ENCODE results near the gene NSG2.

Gene NSG2

DNA sequence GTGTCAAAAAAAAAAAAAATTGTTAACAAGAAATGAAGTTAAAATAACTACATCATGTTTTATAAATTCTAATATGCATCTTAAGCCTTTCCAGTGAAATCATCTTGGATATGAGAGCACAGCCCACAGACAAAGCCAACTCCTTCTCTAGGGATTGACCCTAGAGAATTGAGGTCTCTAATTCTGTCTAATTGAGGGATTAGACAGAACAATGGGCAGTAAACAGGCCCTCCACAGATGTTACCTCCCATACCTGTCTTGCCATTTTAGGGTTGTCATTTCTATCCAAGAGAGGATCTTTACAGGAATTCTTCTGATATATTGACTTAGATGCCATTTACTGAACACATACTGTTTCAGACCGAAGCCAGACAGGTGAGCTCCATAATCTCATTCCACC lies 42.3 kb downstream of the NSG2 start:
- H3K27me3 ChIP-seq (ENCODE audit: insufficient read depth, poor library complexity, severe bottlenecking), result no peaks in the 10 kb centered on the region

DNA sequence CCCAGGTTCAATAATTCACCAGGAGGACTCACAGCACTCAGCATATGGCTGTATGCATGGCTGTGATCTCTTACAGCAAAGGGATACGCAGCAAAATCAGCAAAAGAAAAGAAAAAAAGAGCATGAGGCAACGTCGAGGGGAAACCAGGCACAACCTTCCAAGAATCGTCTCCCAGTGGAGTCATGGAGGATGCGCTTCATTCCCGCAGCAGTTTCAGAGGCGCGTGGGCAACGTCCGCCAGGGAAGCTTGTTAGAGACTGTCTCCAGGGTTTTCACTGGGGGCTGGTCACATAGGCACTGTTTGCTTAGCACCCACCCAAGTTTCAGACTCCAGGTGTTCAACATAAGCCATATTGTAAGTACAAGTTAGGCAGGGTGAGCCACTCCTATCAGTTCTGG lies 44.6 kb downstream of the NSG2 start:
- TF ChIP-seq POLR2AphosphoS5 (IDR thresholded peaks at IDR 0.05; ENCODE audit: low read depth), result no peak
- TF ChIP-seq GABPA (IDR thresholded peaks at IDR 0.05; ENCODE audit: low read depth), result no peak
- no peak for TF ChIP-seq SPI1 (IDR thresholded peaks at IDR 0.05; ENCODE audit: borderline replicate concordance, low read depth)
- TF ChIP-seq, protein P1, sequence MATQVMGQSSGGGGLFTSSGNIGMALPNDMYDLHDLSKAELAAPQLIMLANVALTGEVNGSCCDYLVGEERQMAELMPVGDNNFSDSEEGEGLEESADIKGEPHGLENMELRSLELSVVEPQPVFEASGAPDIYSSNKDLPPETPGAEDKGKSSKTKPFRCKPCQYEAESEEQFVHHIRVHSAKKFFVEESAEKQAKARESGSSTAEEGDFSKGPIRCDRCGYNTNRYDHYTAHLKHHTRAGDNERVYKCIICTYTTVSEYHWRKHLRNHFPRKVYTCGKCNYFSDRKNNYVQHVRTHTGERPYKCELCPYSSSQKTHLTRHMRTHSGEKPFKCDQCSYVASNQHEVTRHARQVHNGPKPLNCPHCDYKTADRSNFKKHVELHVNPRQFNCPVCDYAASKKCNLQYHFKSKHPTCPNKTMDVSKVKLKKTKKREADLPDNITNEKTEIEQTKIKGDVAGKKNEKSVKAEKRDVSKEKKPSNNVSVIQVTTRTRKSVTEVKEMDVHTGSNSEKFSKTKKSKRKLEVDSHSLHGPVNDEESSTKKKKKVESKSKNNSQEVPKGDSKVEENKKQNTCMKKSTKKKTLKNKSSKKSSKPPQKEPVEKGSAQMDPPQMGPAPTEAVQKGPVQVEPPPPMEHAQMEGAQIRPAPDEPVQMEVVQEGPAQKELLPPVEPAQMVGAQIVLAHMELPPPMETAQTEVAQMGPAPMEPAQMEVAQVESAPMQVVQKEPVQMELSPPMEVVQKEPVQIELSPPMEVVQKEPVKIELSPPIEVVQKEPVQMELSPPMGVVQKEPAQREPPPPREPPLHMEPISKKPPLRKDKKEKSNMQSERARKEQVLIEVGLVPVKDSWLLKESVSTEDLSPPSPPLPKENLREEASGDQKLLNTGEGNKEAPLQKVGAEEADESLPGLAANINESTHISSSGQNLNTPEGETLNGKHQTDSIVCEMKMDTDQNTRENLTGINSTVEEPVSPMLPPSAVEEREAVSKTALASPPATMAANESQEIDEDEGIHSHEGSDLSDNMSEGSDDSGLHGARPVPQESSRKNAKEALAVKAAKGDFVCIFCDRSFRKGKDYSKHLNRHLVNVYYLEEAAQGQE (IDR thresholded peaks at IDR 0.05; ENCODE audit: insufficient replicate concordance, low read depth), result no peak

More for the DNA sequence above, 42.3 kb downstream of the NSG2 start:
- Histone ChIP-seq H3K4me3 (replicated peaks; ENCODE audit: insufficient read depth, low read length) (no peak overlapping the region), H3K27ac (replicated peaks) (no peak overlapping the region)
- TF ChIP-seq GABPA (IDR thresholded peaks at IDR 0.05; ENCODE audit: low read depth), result no peak
- TF ChIP-seq SPI1 (IDR thresholded peaks at IDR 0.05; ENCODE audit: borderline replicate concordance, low read depth), result no peak
- no peak for DNase-seq (ENCODE audit: low read depth in 1 of 2, low spot score in 1 of 2)

DNA sequence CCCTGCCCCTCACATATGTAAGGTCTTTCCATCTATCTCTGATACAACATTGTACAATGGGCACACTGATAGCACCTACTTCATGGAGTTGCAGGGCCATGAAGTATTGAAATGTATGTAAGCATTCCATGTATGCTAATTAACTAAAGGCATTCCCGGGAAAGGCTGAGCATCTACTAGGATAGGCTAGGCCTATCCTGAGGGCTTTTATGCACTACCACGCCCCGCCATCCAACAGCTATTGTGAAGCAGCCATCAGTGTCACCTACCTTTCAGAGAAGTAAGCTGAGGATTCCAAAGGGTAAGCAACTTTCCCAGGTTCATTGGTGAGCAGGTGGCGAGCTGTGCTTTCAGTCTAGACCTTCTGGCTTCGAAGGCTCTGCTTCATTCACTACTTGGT lies 47.6 kb downstream of the NSG2 start:
- H3K27me3 ChIP-seq (ENCODE audit: insufficient read depth, poor library complexity, severe bottlenecking), result peaks cover 2% of the 10 kb centered on the region
- no peak for DNase-seq (ENCODE audit: low read depth in 1 of 2, low spot score in 1 of 2)
- TF ChIP-seq POLR2AphosphoS5 (IDR thresholded peaks at IDR 0.05; ENCODE audit: low read depth) (no peak), SPI1 (IDR thresholded peaks at IDR 0.05; ENCODE audit: borderline replicate concordance, low read depth) (no peak), GABPA (IDR thresholded peaks at IDR 0.05; ENCODE audit: low read depth) (no peak)
- TF ChIP-seq, protein P2, sequence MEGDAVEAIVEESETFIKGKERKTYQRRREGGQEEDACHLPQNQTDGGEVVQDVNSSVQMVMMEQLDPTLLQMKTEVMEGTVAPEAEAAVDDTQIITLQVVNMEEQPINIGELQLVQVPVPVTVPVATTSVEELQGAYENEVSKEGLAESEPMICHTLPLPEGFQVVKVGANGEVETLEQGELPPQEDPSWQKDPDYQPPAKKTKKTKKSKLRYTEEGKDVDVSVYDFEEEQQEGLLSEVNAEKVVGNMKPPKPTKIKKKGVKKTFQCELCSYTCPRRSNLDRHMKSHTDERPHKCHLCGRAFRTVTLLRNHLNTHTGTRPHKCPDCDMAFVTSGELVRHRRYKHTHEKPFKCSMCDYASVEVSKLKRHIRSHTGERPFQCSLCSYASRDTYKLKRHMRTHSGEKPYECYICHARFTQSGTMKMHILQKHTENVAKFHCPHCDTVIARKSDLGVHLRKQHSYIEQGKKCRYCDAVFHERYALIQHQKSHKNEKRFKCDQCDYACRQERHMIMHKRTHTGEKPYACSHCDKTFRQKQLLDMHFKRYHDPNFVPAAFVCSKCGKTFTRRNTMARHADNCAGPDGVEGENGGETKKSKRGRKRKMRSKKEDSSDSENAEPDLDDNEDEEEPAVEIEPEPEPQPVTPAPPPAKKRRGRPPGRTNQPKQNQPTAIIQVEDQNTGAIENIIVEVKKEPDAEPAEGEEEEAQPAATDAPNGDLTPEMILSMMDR (IDR thresholded peaks at IDR 0.05; ENCODE audit: insufficient read depth, low read length), result no peak
- TF ChIP-seq, protein P1 (IDR thresholded peaks at IDR 0.05; ENCODE audit: insufficient replicate concordance, low read depth), result no peak
- H3K4me3 ChIP-seq (replicated peaks; ENCODE audit: insufficient read depth, low read length), result no peak overlapping the region
- H3K27ac ChIP-seq (replicated peaks), result no peak overlapping the region

More for the DNA sequence above, 44.6 kb downstream of the NSG2 start:
- DNase-seq (ENCODE audit: low read depth in 1 of 2, low spot score in 1 of 2), result no peak
- Histone ChIP-seq H3K27me3 (ENCODE audit: insufficient read depth, poor library complexity, severe bottlenecking) (peaks cover 2% of the 10 kb centered on the region), H3K4me3 (replicated peaks; ENCODE audit: insufficient read depth, low read length) (no peak overlapping the region), H3K27ac (replicated peaks) (no peak overlapping the region)

DNA sequence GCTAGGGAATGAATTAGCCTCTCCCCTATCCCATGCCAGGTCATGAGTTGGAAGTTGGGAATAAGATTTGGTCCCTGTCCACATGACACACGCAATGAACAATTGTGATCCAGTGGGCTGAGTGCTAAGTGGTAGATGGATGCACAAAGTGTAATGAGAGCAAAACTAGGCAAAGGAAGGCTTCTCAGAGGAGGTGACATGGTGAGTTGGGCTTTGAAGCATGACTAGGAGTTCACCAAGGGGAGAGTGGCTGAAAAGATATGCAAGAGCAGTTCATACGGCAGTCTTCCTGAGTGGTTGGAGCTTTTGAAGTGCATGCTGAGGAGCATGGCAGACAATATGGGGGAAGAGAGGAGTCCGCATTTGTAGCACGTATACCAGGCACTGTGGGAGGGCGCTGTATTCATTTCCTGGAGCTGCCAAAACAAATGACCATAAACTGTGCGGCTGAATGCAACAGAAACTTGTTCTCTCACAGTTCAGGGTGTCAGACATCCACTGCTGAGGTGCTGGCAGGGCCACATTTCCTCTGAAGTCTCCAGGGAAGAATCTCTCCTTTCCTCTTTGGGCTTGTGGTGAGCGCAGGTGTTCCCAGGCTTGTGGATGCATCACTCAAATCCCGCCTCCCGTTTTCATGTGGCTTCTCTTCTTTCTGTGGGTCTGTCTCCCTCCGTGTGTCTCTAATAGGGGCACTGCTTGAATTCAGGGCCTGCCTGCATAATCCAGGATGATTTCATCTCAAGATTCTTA lies 49.5 kb downstream of the NSG2 start:
- H3K4me3 ChIP-seq (replicated peaks; ENCODE audit: insufficient read depth, low read length), result no peak overlapping the region
- no peak overlapping the region for H3K27ac ChIP-seq (replicated peaks)
- peaks cover 2% of the 10 kb centered on the region for H3K27me3 ChIP-seq (ENCODE audit: insufficient read depth, poor library complexity, severe bottlenecking)
- no peak for DNase-seq (ENCODE audit: low read depth in 1 of 2, low spot score in 1 of 2)
- TF ChIP-seq, protein P1 (IDR thresholded peaks at IDR 0.05; ENCODE audit: insufficient replicate concordance, low read depth), result no peak
- TF ChIP-seq POLR2AphosphoS5 (IDR thresholded peaks at IDR 0.05; ENCODE audit: low read depth) (no peak), SPI1 (IDR thresholded peaks at IDR 0.05; ENCODE audit: borderline replicate concordance, low read depth) (no peak), GABPA (IDR thresholded peaks at IDR 0.05; ENCODE audit: low read depth) (no peak)
- TF ChIP-seq, protein P2 (IDR thresholded peaks at IDR 0.05; ENCODE audit: insufficient read depth, low read length), result no peak

Data from HL-60 (cell line).